ENCODE data around the gene ZNF41.
A peak's percentile ranks its signal among the peaks of the same experiment; 100 is the strongest.
"Not testable (repeated sequence)": the region's sequence is repeated elsewhere in the genome, so short reads cannot be mapped to it uniquely, and the experiment has no call there.

The ZNF41 gene

DNA sequence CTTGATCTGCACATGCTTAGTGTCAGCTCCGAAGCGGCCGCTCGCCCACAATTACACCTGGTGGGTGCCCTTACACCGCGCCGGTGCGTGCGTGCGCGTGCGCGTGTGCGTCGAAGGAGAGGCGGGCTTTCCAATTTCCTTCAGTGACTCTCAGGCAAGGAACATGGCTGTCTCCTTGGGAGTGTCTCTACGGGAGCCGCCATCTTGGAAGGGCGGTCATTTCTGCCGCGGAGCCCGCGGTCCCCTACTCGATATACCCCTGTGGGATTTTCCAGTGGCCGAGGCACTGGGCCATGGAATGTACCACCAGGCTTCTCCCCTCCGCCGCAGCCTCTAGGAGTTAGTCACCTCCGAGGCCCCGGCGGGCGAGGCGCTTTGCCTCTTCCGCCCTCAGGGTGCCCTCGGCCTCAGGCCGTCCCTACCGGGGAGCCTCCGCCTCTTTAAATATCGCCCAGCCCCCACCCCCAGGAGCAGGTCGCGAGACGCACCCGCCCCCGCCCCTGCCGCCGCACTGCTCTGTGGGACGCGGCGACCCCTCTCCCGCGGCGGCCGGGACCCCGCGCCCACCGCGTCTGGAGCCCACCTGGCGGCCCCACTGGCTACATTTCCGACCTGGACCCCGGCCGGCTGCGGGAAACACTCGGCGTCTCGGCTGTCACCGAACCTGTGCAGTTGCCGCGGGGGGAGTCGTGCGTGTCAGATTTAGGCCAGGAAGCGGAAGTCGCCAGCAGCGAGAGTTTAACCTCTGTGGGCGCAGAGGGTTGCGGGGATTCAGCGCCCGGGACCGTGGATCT is at the start of gene ZNF41:
Gene ZNF41, minus strand, starts transcription at position 711 of the 794 bp plus-strand sequence. CDS start 15,741 bp downstream, outside the sequence.
- peak; percentile 64 for DNase-seq

DNA sequence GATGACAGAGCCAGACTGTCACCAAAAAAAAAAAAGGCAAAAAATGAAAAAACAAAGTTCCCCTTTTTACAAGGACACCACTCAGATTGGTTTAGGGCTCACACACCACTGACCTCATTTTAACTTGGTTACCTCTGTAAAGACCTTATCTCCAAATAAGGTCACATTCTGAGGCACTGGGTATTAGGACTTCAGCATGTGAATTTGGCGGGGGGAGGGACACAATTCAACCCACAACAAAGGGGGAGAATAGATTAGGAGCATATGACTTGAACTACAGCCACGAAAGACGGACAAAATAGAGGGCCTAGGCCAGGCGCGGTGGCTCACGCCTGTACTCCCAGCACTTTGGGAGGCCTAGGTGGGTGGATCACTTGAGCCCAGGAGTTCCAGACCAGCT is 47.0 kb upstream of the ZNF41 start:
- no peak for DNase-seq

DNA sequence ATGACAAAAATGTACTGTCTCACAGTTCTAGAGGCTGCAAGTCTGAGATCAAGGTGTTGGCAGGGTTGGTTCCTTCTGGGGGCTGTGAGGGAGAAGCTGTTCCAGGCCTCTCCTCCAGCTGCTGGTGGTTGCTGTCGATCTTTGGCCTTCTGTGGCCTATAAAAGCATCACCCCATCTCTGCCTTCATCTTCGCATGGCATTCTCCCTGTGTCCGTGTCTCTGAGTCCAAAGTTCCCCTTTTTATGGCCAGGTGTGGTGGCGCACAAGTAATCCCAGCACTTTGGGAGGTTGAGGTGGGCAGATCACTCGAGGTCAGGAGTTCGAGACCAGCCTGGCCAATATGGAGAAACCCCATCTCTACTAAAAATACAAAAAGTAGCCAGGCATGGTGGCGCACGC is 46.5 kb upstream of the ZNF41 start:
- no peak for DNase-seq

DNA sequence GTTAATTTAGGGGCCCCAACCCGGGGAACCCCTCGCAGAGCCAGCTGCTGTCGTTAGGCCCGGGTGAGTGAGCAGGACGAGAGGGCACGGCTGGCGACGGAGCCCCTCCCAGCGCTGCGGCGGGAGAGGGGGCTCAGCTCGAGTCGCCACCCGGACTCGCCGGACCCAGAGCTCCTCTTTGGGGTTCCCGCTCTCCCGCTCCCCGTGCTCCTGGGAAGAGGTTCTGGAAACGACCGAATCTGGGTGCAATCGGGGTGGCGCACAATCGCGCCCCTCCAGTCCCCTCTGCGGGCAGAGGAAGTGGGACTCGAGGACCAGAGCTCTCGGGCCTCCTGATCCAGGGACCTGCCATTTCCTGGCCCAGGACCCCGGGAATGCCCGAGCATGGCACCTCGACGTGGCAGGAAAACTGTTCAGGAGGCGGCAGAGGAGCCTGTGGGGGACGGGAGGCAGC is 40.7 kb upstream of the ZNF41 start:
- no peak for DNase-seq

DNA sequence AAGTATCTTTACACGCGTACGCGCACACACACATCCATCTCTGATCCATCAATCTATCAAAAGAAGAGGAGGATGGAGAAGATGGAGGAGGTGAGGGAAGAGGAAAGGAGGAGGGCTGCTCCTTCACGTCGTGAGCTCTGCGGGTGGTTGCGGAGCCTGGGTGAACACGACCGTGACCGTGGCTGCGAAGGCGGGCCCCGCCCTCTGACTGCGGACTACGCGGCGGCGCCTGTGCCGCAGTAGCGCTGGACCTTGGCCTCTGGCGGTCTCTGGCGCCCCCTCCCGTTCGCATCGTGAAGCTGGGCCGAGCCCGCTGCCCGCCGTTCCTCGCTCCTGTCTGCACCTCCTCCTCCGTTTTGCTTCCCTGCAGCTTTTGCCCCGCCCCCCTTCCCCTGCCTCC is 40.3 kb upstream of the ZNF41 start:
- peak; percentile 73 for DNase-seq

GRCh38 chrX:47518144-47518543 is 35.1 kb upstream of the ZNF41 start:
- DNase-seq, result no peak

DNA sequence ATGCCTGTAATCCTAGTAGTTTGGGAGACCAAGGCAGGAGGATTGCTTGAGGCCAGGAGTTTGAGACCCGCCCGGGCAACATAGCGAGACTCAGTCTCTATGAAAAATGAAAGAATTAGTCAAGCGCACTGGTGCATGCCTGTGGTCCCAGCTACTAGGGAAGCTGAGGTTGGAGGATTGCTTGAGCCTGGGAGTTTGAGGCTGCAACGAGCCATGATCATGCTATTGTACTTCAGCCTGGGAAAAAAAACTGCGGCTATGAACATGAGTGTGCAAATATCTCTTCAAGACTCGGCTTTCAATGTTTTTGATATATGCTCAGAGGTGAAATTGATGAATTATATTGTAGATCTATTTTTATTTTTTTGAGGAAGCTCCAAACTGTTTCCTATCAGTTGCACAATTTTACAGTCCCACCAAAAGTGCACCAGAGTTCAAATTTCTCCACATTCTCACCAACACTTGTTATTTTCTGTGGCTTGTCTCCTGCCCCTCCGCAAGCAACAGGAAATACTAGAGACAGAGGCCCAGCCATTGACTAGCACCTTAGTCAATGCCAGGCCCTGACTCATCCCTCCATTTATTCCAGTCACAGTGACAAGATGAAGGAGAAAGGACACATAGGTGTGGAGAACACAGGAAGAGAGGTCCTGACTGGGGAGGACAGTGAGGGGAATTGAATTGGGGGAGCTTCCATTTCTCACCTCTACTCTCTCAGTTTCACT is 33.1 kb upstream of the ZNF41 start:
- no peak for DNase-seq

- no peak for DNase-seq
Measured at GRCh38 chrX:47514533-47515235, 31.7 kb upstream of the ZNF41 start.

DNA sequence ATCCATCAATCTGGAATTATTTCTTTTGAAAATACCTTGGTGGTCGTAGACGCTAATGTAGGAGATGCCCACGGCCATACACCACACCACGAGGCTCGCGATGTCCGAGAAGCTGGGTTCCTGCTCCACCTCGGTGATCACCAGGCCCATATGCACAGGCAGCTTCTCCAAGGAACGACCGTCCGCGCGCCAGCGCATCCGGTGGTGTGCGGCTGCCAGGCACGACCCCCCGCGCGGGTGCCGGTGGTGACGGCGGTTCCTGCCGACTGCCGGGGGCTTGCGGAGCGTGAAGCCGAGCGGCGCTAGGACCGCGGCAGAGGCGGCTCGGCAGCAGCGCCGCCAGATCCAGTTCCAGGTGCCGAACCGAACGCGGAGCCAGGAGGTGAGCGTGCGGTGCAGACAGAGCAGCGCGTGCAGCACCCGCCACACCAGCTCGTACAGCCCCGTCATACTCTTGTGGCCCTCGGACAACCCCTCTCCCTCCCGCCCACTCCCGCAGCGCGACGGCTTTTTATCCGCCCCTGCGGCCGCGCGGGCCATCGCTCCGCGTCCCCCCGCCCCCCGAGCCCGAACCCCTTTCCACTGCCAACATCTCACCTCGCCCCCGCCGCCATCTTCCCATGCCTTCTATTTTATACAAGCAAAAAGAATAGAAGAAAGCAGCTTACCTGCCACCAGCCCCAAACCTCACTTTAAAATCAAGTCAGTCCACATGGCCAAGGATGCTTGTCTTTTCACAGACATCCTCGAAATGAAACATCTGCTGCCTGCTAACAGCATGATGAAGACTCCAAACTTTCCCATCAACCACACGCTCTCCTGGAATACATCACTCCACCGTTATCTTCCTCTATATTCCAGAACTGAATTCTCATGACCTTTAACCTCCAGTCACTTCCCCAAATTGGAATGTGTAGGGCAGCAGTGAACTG is 30.3 kb upstream of the ZNF41 start:
- peak; percentile 1 for DNase-seq

DNA sequence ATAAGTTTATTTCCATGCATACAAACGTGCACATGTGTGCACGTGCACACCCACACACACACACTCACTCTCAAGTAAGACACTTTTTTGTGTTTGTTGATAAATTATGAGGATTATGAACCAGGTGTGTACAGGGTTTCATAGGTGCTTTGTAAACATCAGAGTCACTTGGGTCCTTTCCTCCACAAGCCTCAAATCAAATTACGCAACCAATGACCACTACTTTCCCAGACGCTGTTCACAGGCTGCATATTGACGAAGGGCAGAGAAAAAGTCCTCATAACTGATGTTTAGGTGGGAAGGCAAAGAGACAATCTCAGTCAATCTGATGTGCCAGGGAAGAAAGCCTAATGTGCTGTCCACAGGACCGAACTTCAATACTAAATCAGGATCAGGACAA is 29.4 kb upstream of the ZNF41 start:
- DNase-seq, result not testable (repeated sequence)

DNA sequence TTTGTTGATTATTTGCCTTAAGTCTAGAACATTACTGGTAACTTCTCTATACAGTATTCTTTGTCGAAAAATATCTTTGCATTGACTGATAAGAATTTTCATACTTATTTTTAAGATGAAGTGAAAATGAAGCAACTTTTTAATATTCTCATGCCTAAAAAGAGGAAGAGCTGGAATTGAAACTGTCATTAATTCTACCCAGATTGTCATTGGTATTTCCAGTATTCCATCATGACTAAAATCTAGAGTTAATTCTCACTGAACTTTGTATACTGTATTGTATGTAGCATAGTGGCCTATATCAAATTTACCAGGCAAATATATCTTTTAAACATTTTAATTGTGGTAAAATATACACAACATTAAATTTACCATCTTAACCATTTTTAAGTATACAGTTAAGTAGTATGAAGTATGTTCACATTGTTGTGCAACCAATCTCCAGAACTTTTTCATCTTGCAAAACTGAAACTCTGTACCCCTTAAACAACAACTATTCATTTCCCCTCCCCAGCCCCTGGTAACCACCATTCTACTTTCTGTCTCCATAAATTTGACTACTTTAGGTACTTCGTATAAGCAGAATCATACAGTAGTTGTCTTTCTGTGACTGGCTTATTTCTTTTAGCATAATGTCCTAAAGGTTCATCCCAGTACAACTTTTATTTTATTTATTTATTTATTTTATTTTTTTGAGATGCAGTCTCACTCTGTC is 24.3 kb upstream of the ZNF41 start:
- no peak for DNase-seq

DNA sequence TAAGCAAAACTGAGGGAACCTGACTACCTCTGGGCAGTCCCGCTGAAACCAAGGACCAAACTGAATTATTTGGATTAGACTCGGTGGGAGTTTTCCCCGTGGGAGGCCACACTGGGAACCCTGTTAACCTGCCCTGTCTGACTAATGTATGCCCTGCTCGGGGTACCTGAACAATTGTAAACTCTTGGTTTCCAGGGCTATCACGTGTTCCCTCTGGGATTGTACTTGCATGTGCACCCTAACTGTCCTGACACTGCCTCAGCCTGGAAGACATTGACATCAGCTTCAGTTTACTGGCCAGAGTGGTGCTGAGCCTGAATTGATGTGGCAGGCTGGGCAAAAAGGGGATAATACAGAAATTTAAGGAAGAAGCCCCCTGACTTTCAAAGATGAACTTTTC is 20.1 kb upstream of the ZNF41 start:
- no peak for DNase-seq

GRCh38 chrX:47502316-47503125 is 19.5 kb upstream of the ZNF41 start:
- no peak for DNase-seq

DNA sequence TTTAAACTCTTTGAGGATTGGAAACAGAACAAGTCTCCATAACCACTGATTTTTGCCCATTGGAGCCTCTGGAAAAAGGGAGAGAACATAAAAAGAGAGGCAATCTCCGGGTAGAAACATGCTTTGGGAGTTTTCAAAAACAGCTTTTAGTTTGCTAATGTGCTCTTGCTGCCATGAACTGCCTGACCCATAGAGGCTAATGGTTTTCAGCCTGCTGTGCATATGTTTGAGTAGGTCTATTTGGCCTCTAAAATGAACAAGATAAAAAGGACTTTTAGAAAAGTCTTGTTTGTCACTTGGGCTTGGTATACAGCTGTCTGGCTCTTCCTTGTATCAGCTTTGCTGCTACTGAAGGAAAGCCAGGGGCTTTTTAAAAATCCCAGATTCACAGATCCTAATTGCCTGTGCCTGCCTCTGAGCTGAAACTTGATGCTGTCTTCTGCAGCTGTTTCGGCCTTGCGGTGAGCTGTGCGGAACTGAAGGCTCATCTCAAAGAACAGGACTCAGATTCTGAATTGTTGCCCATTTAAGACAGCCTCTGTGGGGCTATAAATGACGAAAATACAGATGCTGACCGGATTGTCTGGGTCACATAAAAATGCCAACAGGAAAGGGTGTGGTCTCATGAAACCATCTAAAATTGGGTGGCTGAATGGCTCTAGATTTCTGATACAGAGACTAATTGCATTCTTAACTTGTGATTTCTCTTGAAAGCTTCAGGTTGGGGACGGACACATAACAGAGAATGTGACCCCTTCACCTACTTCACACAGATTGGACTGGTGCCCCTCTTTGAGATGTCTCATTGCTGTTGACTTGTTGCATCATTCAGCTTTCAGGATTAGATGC is 18.4 kb upstream of the ZNF41 start:
- DNase-seq, result no peak

DNA sequence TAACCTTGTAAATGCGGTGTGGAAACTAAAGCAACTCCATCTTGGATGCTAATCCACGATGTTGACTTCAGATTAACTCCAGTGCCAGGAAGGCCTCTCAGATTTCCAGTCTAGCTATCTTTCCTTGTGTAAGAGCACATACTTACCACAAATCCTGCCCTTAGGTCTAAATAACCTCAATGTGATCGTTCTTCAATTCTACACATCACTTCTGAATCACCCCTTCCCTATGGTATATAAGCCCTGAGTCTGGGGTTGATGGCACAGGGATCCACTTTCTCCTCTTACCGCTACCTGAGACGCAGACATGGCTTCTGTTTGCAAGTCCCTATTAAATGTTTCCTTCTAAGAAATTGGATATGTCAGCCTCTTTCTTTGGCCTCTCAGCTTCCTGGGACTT is 17.5 kb upstream of the ZNF41 start:
- DNase-seq, result no peak

DNA sequence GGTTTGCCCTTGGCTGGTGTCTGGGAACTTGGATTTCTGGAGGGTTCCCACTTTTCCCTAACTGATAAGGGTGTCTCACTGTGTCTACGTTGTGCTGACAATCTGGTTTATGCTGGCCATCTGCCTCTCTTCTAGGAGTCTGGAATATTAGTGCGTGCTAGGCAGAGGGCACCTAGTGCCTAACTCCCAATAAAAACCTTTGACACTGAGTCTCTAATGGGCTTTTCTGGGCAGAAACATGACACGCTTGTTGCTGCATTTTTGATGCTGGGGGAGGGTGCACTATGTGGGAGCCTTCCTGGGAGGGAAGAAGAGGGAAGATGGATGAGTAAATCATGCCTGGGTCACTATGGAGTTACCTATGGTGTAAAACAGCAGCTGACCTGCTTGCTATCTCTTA is 16.3 kb upstream of the ZNF41 start:
- no peak for DNase-seq

- no peak for DNase-seq
Measured at GRCh38 chrX:47498411-47498810, 15.4 kb upstream of the ZNF41 start.

DNA sequence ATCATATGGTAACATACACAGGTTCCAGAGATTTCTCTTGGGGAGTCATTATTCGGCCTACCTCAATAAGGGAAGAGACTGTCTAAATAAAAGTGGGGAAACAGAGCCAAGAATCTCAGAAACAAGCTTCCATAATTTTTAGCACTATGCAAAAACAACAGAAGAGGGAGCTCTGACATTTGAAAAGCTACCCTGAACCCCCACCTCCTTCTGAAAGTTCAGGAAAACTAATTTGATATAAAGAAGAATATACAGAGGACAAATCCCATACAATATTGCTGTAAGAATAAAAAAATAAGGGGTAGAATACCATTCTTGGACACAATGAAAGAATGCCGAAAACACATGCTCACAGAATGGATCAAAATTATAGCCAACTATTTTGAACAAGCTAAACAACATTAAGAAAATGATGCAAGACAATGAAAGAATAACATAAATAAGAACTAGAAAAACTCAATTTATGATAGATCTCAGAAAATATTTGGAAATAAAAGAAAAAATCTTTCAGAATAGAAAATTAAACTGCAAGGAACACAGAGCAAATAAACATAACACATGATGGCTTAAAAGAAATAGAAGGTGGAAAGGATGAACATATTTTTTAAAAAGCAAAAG is 14.4 kb upstream of the ZNF41 start:
- DNase-seq, result no peak

GRCh38 chrX:47492133-47492532 is 9.1 kb upstream of the ZNF41 start:
- not testable (repeated sequence) for DNase-seq
